Gastrocnemius medialis (tissue), 4 donors: Measurements from ENCODE around the gene CHIC2. TPM values are rescaled to one million over a fixed set of nuclear protein-coding genes. Genes with fewer than 3 reads are reported as not detected.

ENCODE experiments used
- ATAC-seq, 2 donors: fragments of 150-250 bp; one replicate each; pipeline ENCODE4 v1.9.1; 2016
- DNase-seq, 2 donors: peaks; one replicate each; pipeline ENCODE4 v3.0.0-alpha.2; 2019
- H3K27ac ChIP-seq, 4 donors: fragments of 200-600 bp; sonication (generic); 1 replicate in 1 of 4; 2 replicates in 3 of 4; pipeline ENCODE4 v1.5.1; 2016 to 2018; ENCODE audit warnings: mild to moderate bottlenecking in 2 of 4, moderate library complexity in 1 of 4
- H3K27me3 ChIP-seq, 3 donors: fragments of 200-600 bp; sonication (generic) in 2 of 3; 1 replicate in 1 of 3; 2 replicates in 2 of 3; pipeline versions ENCODE4 v1.5.1 to v1.6.0; 2016 to 2019; ENCODE audit warnings: mild to moderate bottlenecking in 1 of 3, moderate library complexity in 1 of 3
- H3K36me3 ChIP-seq, 2 donors: fragments of 200-600 bp; sonication (generic) in 1 of 2; one replicate each; pipeline ENCODE4 v1.5.1; 2017 to 2018
- H3K4me1 ChIP-seq, 2 donors: fragments of 200-600 bp; sonication (generic) in 1 of 2; one replicate each; pipeline ENCODE4 v1.5.1; 2016 to 2017; ENCODE audit warnings: mild to moderate bottlenecking in 2 of 2
- H3K4me3 ChIP-seq, 4 donors: fragments of 200-600 bp; sonication (generic) in 3 of 4; 1 replicate in 1 of 4; 2 replicates in 3 of 4; pipeline ENCODE4 v1.5.1; 2016 to 2019; ENCODE audit warnings: mild to moderate bottlenecking in 2 of 4
- H3K9me3 ChIP-seq, 3 donors: fragments of 200-600 bp; sonication (generic) in 2 of 3; 1 replicate in 1 of 3; 2 replicates in 2 of 3; pipeline ENCODE4 v1.5.1; 2016 to 2019
- CTCF ChIP-seq, 5 experiments: fragments of 450-650 bp in 3 of 5; fragments of 200-600 bp in 2 of 5; sonication (generic) in 2 of 5; IDR thresholded peaks in 4 of 5; conservative IDR thresholded peaks in 1 of 5; 1 replicate in 4 of 5; 2 replicates in 1 of 5; pipeline ENCODE4 v1.5.1; 2016 to 2019; ENCODE audit warnings: antibody characterized with exemption in 5 of 5, mild to moderate bottlenecking in 3 of 5, moderate library complexity in 3 of 5
- POLR2A ChIP-seq, 2 donors: fragments of 450-650 bp; IDR thresholded peaks; one replicate each; pipeline ENCODE4 v1.6.1; 2017; ENCODE audit warnings: antibody characterized with exemption in 2 of 2, mild to moderate bottlenecking in 2 of 2, moderate library complexity in 2 of 2
- in situ Hi-C, 4 donors: fragments of 200-750 bp; cut with MboI; loops; one replicate each; pipeline versions ENCODE4 v1.15.0 to v1.8.0; 2017; ENCODE audit warnings: low sequenced_read_pairs in 4 of 4
- intact Hi-C: fragments of 100-400 bp; cut with DNase I; formaldehyde crosslinking; loops from one replicate; pipeline ENCODE4 v1.15.1; 2023; ENCODE audit warnings: low total_unique reads
- total RNA-seq, 4 donors: library from RNA; depleted of rRNA; stranded (reverse); fragments of >200 nt; gene quantifications; one replicate each; pipeline versions ENCODE4 v1.1.0 to v1.2.3, GENCODE V29; 2016

CHIC2 gene
- total RNA-seq, 4 donors from 2014 or later = 11.9 to 18.6 (median 15.5) TPM

- intact Hi-C loops (no loop called here), in situ Hi-C loops (no loop called here)
- TF ChIP-seq CTCF (IDR thresholded peaks at IDR 0.05 in 4 of 5, conservative IDR thresholded peaks at IDR 0.05 in 1 of 5) (no peak), POLR2A (IDR thresholded peaks at IDR 0.05) (no peak)
- no peak overlapping the region for H3K27ac ChIP-seq
- no peak overlapping the region for H3K4me3 ChIP-seq
- H3K9me3 ChIP-seq = no peaks in the 10 kb centered on the region
- DNase-seq (no peak), ATAC-seq (no peak)
- H3K4me1 ChIP-seq = no peaks in the 10 kb centered on the region
- H3K27me3 ChIP-seq = no peaks in the 10 kb centered on the region
- peaks cover 0 to 4% of the 10 kb centered on the region in 2 donors for H3K36me3 ChIP-seq
Observed at GRCh38 chr4:54001668-54002365, 62.6 kb downstream of the CHIC2 start.

GRCh38 chr4:53997898-53998297 lies 66.5 kb downstream of the CHIC2 start:
- H3K4me1 ChIP-seq = no peaks in the 10 kb centered on the region
- in situ Hi-C loops (loop anchor here in 1 of 4 donors (25.0 kb wide), 1 partner anchor 111 kb away; no protein-coding TSS in a partner anchor), intact Hi-C loops (no loop called here)
- H3K36me3 ChIP-seq = no peaks in the 10 kb centered on the region
- no peak for ATAC-seq
- H3K27ac ChIP-seq = no peak overlapping the region
- H3K27me3 ChIP-seq = no peaks in the 10 kb centered on the region
- H3K9me3 ChIP-seq = no peaks in the 10 kb centered on the region
- no peak for TF ChIP-seq POLR2A (IDR thresholded peaks at IDR 0.05)
- no peak for TF ChIP-seq CTCF (IDR thresholded peaks at IDR 0.05 in 4 of 5, conservative IDR thresholded peaks at IDR 0.05 in 1 of 5)
- no peak overlapping the region for H3K4me3 ChIP-seq
- DNase-seq = no peak

GRCh38 chr4:53994382-53995102 lies 69.9 kb downstream of the CHIC2 start:
- in situ Hi-C loops = loop anchor here in 1 of 4 donors (25.0 kb wide), 1 partner anchor 107 kb away; no protein-coding TSS in a partner anchor
- intact Hi-C loops = no loop called here
- Histone ChIP-seq H3K27me3 (no peaks in the 10 kb centered on the region), H3K4me1 (no peaks in the 10 kb centered on the region), H3K27ac (no peak overlapping the region), H3K4me3 (no peak overlapping the region), H3K9me3 (no peaks in the 10 kb centered on the region), H3K36me3 (no peaks in the 10 kb centered on the region)
- TF ChIP-seq POLR2A (IDR thresholded peaks at IDR 0.05) (no peak), CTCF (IDR thresholded peaks at IDR 0.05 in 4 of 5, conservative IDR thresholded peaks at IDR 0.05 in 1 of 5) (no peak)
- no peak for DNase-seq
- ATAC-seq = no peak

- ATAC-seq (no peak), DNase-seq (no peak)
- H3K9me3 ChIP-seq = no peaks in the 10 kb centered on the region
- no peaks in the 10 kb centered on the region for H3K36me3 ChIP-seq
- TF ChIP-seq CTCF (IDR thresholded peaks at IDR 0.05 in 4 of 5, conservative IDR thresholded peaks at IDR 0.05 in 1 of 5) (no peak), POLR2A (IDR thresholded peaks at IDR 0.05) (no peak)
- H3K27ac ChIP-seq = no peak overlapping the region
- intact Hi-C loops = no loop called here
- in situ Hi-C loops = loop anchor here in 1 of 4 donors (25.0 kb wide), 1 partner anchor 105 kb away; no protein-coding TSS in a partner anchor
- H3K4me3 ChIP-seq = no peak overlapping the region
- no peaks in the 10 kb centered on the region for H3K4me1 ChIP-seq
- H3K27me3 ChIP-seq = no peaks in the 10 kb centered on the region
Observed at GRCh38 chr4:53992785-53993184, 71.6 kb downstream of the CHIC2 start.
